Neural cell (in vitro differentiated cells): ENCODE data around the gene NDUFA12. TPM values are rescaled to one million over a fixed set of nuclear protein-coding genes. Genes with fewer than 3 reads are reported as not detected.

Source experiments
- H2AFZ ChIP-seq: fragments of 200-600, 300-800 bp; sonication (generic), shearing (Covaris generic); 2 replicates; pipeline ENCODE4 v1.6.0; 2014; ENCODE audit warnings: low read depth, mild to moderate bottlenecking, antibody characterized with exemption, low read length, moderate library complexity
- H3F3A ChIP-seq: fragments of 200-600 bp; shearing (Covaris generic); 2 replicates; pipeline ENCODE4 v1.6.1; 2016; ENCODE audit warnings: mild to moderate bottlenecking, moderate library complexity, mixed read lengths, antibody characterized with exemption, low read length; ENCODE audit not compliant: insufficient read depth, poor library complexity, severe bottlenecking
- H3K27ac ChIP-seq: fragments of 200-600, 300-800 bp; sonication (generic), shearing (Covaris generic); 2 replicates; pipeline ENCODE4 v1.5.1; 2014; ENCODE audit warnings: mild to moderate bottlenecking, low read length, moderate library complexity
- H3K27me3 ChIP-seq: fragments of 300-800, 200-600 bp; sonication (generic), shearing (Covaris generic); 2 replicates; pipeline ENCODE4 v1.6.0; 2014; ENCODE audit warnings: mild to moderate bottlenecking, low read depth, low read length, moderate library complexity; ENCODE audit not compliant: insufficient read depth
- H3K36me3 ChIP-seq: fragments of 300-800, 200-600 bp; sonication (generic), shearing (Covaris generic); 2 replicates; pipeline ENCODE4 v1.5.1; 2014; ENCODE audit warnings: mild to moderate bottlenecking, antibody characterized with exemption, low read length, moderate library complexity; ENCODE audit not compliant: insufficient read depth
- H3K4me2 ChIP-seq: fragments of 300-800, 200-600 bp; sonication (generic), shearing (Covaris generic); 2 replicates; pipeline ENCODE4 v1.6.0; 2014; ENCODE audit warnings: mild to moderate bottlenecking, low read length
- H3K4me3 ChIP-seq: fragments of 300-800, 200-600 bp; sonication (generic), shearing (Covaris generic); 2 replicates; pipeline ENCODE4 v1.5.1; 2014; ENCODE audit warnings: mild to moderate bottlenecking, low read length, moderate library complexity
- H3K79me2 ChIP-seq: fragments of 200-600 bp; shearing (Covaris generic); replicated peaks from 2 replicates; pipeline ENCODE4 v1.6.0; 2014; ENCODE audit warnings: mild to moderate bottlenecking, low read length, moderate library complexity; ENCODE audit not compliant: insufficient read depth
- H3K9ac ChIP-seq: fragments of 300-800, 200-600 bp; sonication (generic), shearing (Covaris generic); 2 replicates; pipeline ENCODE4 v1.6.1; 2016; ENCODE audit warnings: mild to moderate bottlenecking, low read length, mixed read lengths
- H3K9me2 ChIP-seq: fragments of 200-600 bp; shearing (Covaris generic); 2 replicates; pipeline ENCODE4 v1.6.1; 2016; ENCODE audit warnings: mild to moderate bottlenecking, low read length, mixed read lengths; ENCODE audit not compliant: insufficient read depth
- H3K9me3 ChIP-seq: fragments of 200-600, 300-800 bp; sonication (generic), shearing (Covaris generic); 2 replicates; pipeline ENCODE4 v1.6.1; 2016; ENCODE audit warnings: mild to moderate bottlenecking, mixed run types, low read length, moderate library complexity, mixed read lengths
- H4K20me1 ChIP-seq: fragments of 200-600 bp; shearing (Covaris generic); 2 replicates; pipeline ENCODE4 v1.6.1; 2016; ENCODE audit warnings: mild to moderate bottlenecking, mixed run types; ENCODE audit not compliant: insufficient read depth
- EP300 ChIP-seq: fragments of 450-650 bp; conservative IDR thresholded peaks from 2 replicates; pipeline ENCODE4 v1.6.1; 2014; ENCODE audit warnings: antibody characterized with exemption, mild to moderate bottlenecking, moderate library complexity; ENCODE audit not compliant: poor library complexity, severe bottlenecking
- EZH2 ChIP-seq: fragments of 200-600, 300-800 bp; shearing (Covaris generic), sonication (generic); IDR thresholded peaks from 2 replicates; pipeline ENCODE4 v1.6.1; 2014; ENCODE audit warnings: antibody characterized with exemption, low read length, borderline replicate concordance, mild to moderate bottlenecking; ENCODE audit not compliant: insufficient read depth, poor library complexity, severe bottlenecking
- MXI1 ChIP-seq: fragments of 450-650 bp; conservative IDR thresholded peaks from 2 replicates; pipeline ENCODE4 v1.6.1; 2014; ENCODE audit warnings: antibody characterized with exemption, mild to moderate bottlenecking; ENCODE audit not compliant: poor library complexity, severe bottlenecking
- POLR2AphosphoS5 ChIP-seq: IDR thresholded peaks from 2 replicates; pipeline ENCODE4 v1.6.1; 2012
- RAD21 ChIP-seq: fragments of 450-650 bp; conservative IDR thresholded peaks from 2 replicates; pipeline ENCODE4 v1.6.1; 2014; ENCODE audit warnings: antibody characterized with exemption, mild to moderate bottlenecking, moderate library complexity
- REST ChIP-seq: IDR thresholded peaks from 2 replicates; pipeline ENCODE4 v1.6.1; 2012; ENCODE audit warnings: borderline replicate concordance
- SMC3 ChIP-seq: fragments of 450-650 bp; conservative IDR thresholded peaks from 2 replicates; pipeline ENCODE4 v1.6.1; 2014; ENCODE audit warnings: antibody characterized with exemption, mild to moderate bottlenecking, moderate library complexity; ENCODE audit not compliant: poor library complexity
- TAF1 ChIP-seq: IDR thresholded peaks from 2 replicates; pipeline ENCODE4 v1.6.1; 2012; ENCODE audit warnings: low read depth
- polyA plus RNA-seq: library from polyadenylated mRNA; depleted of rRNA; stranded (reverse); fragments of >200 nt; gene quantifications from 2 replicates; pipeline ENCODE4 v1.2.3, GENCODE V29; 2014
- TF ChIP-seq, protein P1 (sequence below): fragments of 450-650 bp; IDR thresholded peaks from 2 replicates; pipeline ENCODE4 v1.5.1; 2014; ENCODE audit warnings: antibody characterized with exemption, mild to moderate bottlenecking, moderate library complexity; ENCODE audit not compliant: poor library complexity, severe bottlenecking

The NDUFA12 gene
- polyA plus RNA-seq, 1 donor from 2014 or later: 357 TPM

DNA sequence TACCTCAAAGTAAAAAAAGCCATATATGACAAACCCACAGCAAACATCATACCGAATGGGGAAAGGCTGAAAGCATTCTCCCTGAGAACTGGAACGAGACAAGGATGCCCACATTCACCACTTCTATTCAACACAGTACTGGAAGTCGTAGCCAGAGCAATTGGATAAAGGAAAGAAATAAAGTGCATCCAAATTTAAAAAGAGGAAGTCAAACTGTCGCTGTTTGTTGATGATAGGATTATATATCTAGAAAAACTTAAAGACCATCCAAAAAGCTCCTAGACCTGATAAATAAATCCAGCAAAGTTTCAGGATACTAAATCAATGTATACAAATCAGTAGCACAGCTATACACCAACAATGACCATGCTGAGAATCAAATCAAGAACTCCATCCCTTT is 5.2 kb downstream of the NDUFA12 start:
- no peaks in the 10 kb centered on the region for H4K20me1 ChIP-seq

GRCh38 chr12:94997726-94998125 is 5.8 kb downstream of the NDUFA12 start:
- no peak overlapping the region for H3K9ac ChIP-seq
- no peak overlapping the region for H3K27ac ChIP-seq
- peaks cover 24% of the 10 kb centered on the region for H3K79me2 ChIP-seq
- TF ChIP-seq MXI1 (no peak), POLR2AphosphoS5 (no peak), SMC3 (no peak), RAD21 (no peak), REST (no peak), EZH2 (no peak), TAF1 (no peak)
- TF ChIP-seq, protein P1, sequence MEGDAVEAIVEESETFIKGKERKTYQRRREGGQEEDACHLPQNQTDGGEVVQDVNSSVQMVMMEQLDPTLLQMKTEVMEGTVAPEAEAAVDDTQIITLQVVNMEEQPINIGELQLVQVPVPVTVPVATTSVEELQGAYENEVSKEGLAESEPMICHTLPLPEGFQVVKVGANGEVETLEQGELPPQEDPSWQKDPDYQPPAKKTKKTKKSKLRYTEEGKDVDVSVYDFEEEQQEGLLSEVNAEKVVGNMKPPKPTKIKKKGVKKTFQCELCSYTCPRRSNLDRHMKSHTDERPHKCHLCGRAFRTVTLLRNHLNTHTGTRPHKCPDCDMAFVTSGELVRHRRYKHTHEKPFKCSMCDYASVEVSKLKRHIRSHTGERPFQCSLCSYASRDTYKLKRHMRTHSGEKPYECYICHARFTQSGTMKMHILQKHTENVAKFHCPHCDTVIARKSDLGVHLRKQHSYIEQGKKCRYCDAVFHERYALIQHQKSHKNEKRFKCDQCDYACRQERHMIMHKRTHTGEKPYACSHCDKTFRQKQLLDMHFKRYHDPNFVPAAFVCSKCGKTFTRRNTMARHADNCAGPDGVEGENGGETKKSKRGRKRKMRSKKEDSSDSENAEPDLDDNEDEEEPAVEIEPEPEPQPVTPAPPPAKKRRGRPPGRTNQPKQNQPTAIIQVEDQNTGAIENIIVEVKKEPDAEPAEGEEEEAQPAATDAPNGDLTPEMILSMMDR: no peak

More for the DNA sequence above, 5.2 kb downstream of the NDUFA12 start:
- Histone ChIP-seq H3K79me2 (peaks cover 24% of the 10 kb centered on the region), H3K4me3 (no peak overlapping the region), H3K9me3 (no peaks in the 10 kb centered on the region), H3K4me2 (no peak overlapping the region), H3K27me3 (no peaks in the 10 kb centered on the region), H2AFZ (no peak overlapping the region), H3K9ac (no peak overlapping the region), H3K27ac (no peak overlapping the region), H3F3A (no peaks in the 10 kb centered on the region), H3K36me3 (no peaks in the 10 kb centered on the region), H3K9me2 (no peaks in the 10 kb centered on the region)
- TF ChIP-seq, protein P1: no peak
- no peak for TF ChIP-seq TAF1
- no peak for TF ChIP-seq EP300
- TF ChIP-seq POLR2AphosphoS5: no peak
- TF ChIP-seq EZH2: no peak
- TF ChIP-seq SMC3: no peak
- no peak for TF ChIP-seq RAD21
- no peak for TF ChIP-seq MXI1
- no peak for TF ChIP-seq REST

More at GRCh38 chr12:94997726-94998125, 5.8 kb downstream of the NDUFA12 start:
- Histone ChIP-seq H3K36me3 (no peaks in the 10 kb centered on the region), H3K27me3 (no peaks in the 10 kb centered on the region), H3K9me3 (no peaks in the 10 kb centered on the region), H4K20me1 (no peaks in the 10 kb centered on the region), H3K4me3 (no peak overlapping the region), H3K4me2 (no peak overlapping the region), H3K9me2 (no peaks in the 10 kb centered on the region), H2AFZ (no peak overlapping the region), H3F3A (no peaks in the 10 kb centered on the region)
